Chondrocyte (in vitro differentiated cells): Measurements from ENCODE around the gene PRSS33. TPM values are rescaled to one million over a fixed set of nuclear protein-coding genes. Genes with fewer than 3 reads are reported as not detected.

ENCODE experiments used
- DNase-seq: peaks from one replicate; pipeline ENCODE4 v3.0.0; 2021; ENCODE audit warnings: mixed read lengths, low spot score
- H3K27ac Mint-ChIP-seq: one replicate; pipeline ENCODE4 v1.8.0; 2021; ENCODE audit warnings: mild to moderate bottlenecking, moderate library complexity, mixed read lengths; ENCODE audit not compliant: unreplicated experiment
- H3K27me3 Mint-ChIP-seq: 2 replicates; pipeline ENCODE4 v1.8.0; 2021; ENCODE audit warnings: low read depth, mixed read lengths
- H3K36me3 Mint-ChIP-seq: 2 replicates; pipeline ENCODE4 v1.8.0; 2021; ENCODE audit warnings: low read depth, mixed read lengths
- H3K4me1 Mint-ChIP-seq: 2 replicates; pipeline ENCODE4 v1.8.0; 2021; ENCODE audit warnings: low read depth, mild to moderate bottlenecking, mixed read lengths
- H3K4me3 Mint-ChIP-seq: one replicate; pipeline ENCODE4 v1.8.0; 2021; ENCODE audit warnings: mild to moderate bottlenecking, moderate library complexity, mixed read lengths; ENCODE audit not compliant: unreplicated experiment
- H3K9me3 Mint-ChIP-seq: 2 replicates; pipeline ENCODE4 v1.8.0; 2021; ENCODE audit warnings: low read depth, mixed read lengths
- CTCF ChIP-seq: fragments of 200-600 bp; sonication (generic); IDR thresholded peaks from 2 replicates; pipeline ENCODE4 v1.5.0; 2021; ENCODE audit warnings: antibody characterized with exemption, mild to moderate bottlenecking, moderate library complexity
- total RNA-seq: library from RNA; stranded (reverse); gene quantifications from 3 replicates; pipeline ENCODE4 v1.2.1, GENCODE V29; 2021

PRSS33 gene
- total RNA-seq, 1 donor from 2014 or later: not detected

GRCh38 chr16:2775131-2775716, 12.1 kb downstream of the PRSS33 start:
- Mint-ChIP-seq H3K4me1 (peaks cover 33% of the 10 kb centered on the region), H3K27ac (peak overlapping the region; percentile 59), H3K4me3 (peak overlapping the region; percentile 92), H3K27me3 (no peaks in the 10 kb centered on the region), H3K36me3 (peaks cover 10% of the 10 kb centered on the region), H3K9me3 (no peaks in the 10 kb centered on the region)
- no peak for TF ChIP-seq CTCF
- no peak for DNase-seq

- no peaks in the 10 kb centered on the region for H3K9me3 Mint-ChIP-seq
- peak overlapping the region; percentile 41 for H3K27ac Mint-ChIP-seq
- no peak for DNase-seq
- H3K27me3 Mint-ChIP-seq: no peaks in the 10 kb centered on the region
- TF ChIP-seq CTCF: no peak
- H3K36me3 Mint-ChIP-seq: peaks cover 17% of the 10 kb centered on the region
- H3K4me3 Mint-ChIP-seq: no peak overlapping the region
- H3K4me1 Mint-ChIP-seq: peaks cover 40% of the 10 kb centered on the region
Measured at GRCh38 chr16:2774161-2774891, 13.0 kb downstream of the PRSS33 start.

GRCh38 chr16:2773188-2773968, 14.0 kb downstream of the PRSS33 start:
- Mint-ChIP-seq H3K27me3 (no peaks in the 10 kb centered on the region), H3K27ac (peak overlapping the region; percentile 33), H3K36me3 (peaks cover 21% of the 10 kb centered on the region), H3K4me3 (no peak overlapping the region), H3K4me1 (peaks cover 42% of the 10 kb centered on the region), H3K9me3 (no peaks in the 10 kb centered on the region)
- no peak for TF ChIP-seq CTCF
- no peak for DNase-seq

- Mint-ChIP-seq H3K36me3 (peaks cover 28% of the 10 kb centered on the region), H3K4me1 (peaks cover 34% of the 10 kb centered on the region), H3K27ac (peak overlapping the region; percentile 27), H3K27me3 (no peaks in the 10 kb centered on the region), H3K4me3 (no peak overlapping the region), H3K9me3 (no peaks in the 10 kb centered on the region)
- no peak for DNase-seq
- no peak for TF ChIP-seq CTCF
Measured at GRCh38 chr16:2771496-2772402, 15.6 kb downstream of the PRSS33 start.
